Activated CD4-positive, alpha-beta T cell treated with anti-CD3 and anti-CD28 coated beads for 36 hours (primary cell): ENCODE measurements around the gene ZNF555. TPM values are rescaled to one million over a fixed set of nuclear protein-coding genes. Genes with fewer than 3 reads are reported as not detected.
A peak's percentile ranks its signal among the peaks of the same experiment; 100 is the strongest.
"Not testable (repeated sequence)": the region's sequence is repeated elsewhere in the genome, so short reads cannot be mapped to it uniquely, and the experiment has no call there.

Experiments
- ATAC-seq: fragments of 200-7000 bp; cut with Tn5 transposase; one replicate; pipeline ENCODE4 v1.10.0; 2021; ENCODE audit warnings: mild to moderate bottlenecking, moderate library complexity
- CTCF ChIA-PET: fragments of 350-600 bp; sonication (Branson Sonifier 250); formaldehyde crosslinking; loops from one replicate; lab custom pipeline; 2021; ENCODE audit warnings: antibody characterized with exemption; lab: Charles Lee
- POLR2A ChIA-PET: fragments of 350-600 bp; sonication (Branson Sonifier 250); formaldehyde crosslinking; loops from one replicate; lab custom pipeline; 2021; ENCODE audit warnings: antibody characterized with exemption, inconsistent platforms; lab: Charles Lee
- DNase-seq: peaks from one replicate; pipeline ENCODE4 v3.0.0-alpha.2; 2020
- H3K27ac Mint-ChIP-seq: one replicate; pipeline ENCODE4 v1.8.0; 2021; ENCODE audit warnings: mixed read lengths
- H3K27me3 Mint-ChIP-seq: one replicate; pipeline ENCODE4 v1.8.0; 2021; ENCODE audit warnings: mixed read lengths
- H3K36me3 Mint-ChIP-seq: one replicate; pipeline ENCODE4 v1.8.0; 2021; ENCODE audit warnings: low read depth, mixed read lengths
- H3K4me1 Mint-ChIP-seq: one replicate; pipeline ENCODE4 v1.8.0; 2021; ENCODE audit warnings: mixed read lengths
- H3K4me3 Mint-ChIP-seq: one replicate; pipeline ENCODE4 v1.8.0; 2021; ENCODE audit warnings: mild to moderate bottlenecking, moderate library complexity, mixed read lengths
- H3K9me3 Mint-ChIP-seq: one replicate; pipeline ENCODE4 v1.8.0; 2021; ENCODE audit warnings: low read depth, mixed read lengths
- intact Hi-C, 2 experiments: fragments of 100-400 bp; cut with DNase I in 1 of 2; cut with micrococcal nuclease in 1 of 2; formaldehyde crosslinking; loops; one replicate each; pipeline versions ENCODE4 v1.14.2 to v1.15.1; 2022 to 2024; cut with DNase I, micrococcal nuclease
- total RNA-seq, 2 experiments: library from RNA; stranded (reverse); gene quantifications; one replicate each; pipeline ENCODE4 v1.2.3, GENCODE V29; 2021

Gene ZNF555
- total RNA-seq, 2 experiments from 2014 or later, result 1.9 TPM

GRCh38 chr19:2883686-2884439 is 42.6 kb downstream of the ZNF555 start:
- POLR2A ChIA-PET, result interaction anchor here (0.6 kb wide), 2 partner anchors 8 to 164 kb away, joined by 4 to 8 read pairs; no protein-coding TSS in a partner anchor
- ATAC-seq (peak; percentile 50), DNase-seq (no peak)
- no peak overlapping the region for H3K4me3 Mint-ChIP-seq
- peaks cover 2% of the 10 kb centered on the region for H3K36me3 Mint-ChIP-seq
- no peaks in the 10 kb centered on the region for H3K27me3 Mint-ChIP-seq
- intact Hi-C loops, result no loop called here
- CTCF ChIA-PET, result interaction anchor here (0.7 to 1.6 kb wide), 3 partner anchors 8 to 67 kb away, joined by 3 to 6 read pairs (median 4); partner anchors contain the start of gene ZNF555
- H3K9me3 Mint-ChIP-seq, result no peaks in the 10 kb centered on the region
- no peak overlapping the region for H3K27ac Mint-ChIP-seq
- H3K4me1 Mint-ChIP-seq, result peaks cover 5% of the 10 kb centered on the region

- intact Hi-C loops, result no loop called here
- no peaks in the 10 kb centered on the region for H3K36me3 Mint-ChIP-seq
- H3K4me1 Mint-ChIP-seq, result peaks cover 5% of the 10 kb centered on the region
- no peak overlapping the region for H3K27ac Mint-ChIP-seq
- ChIA-PET CTCF (interaction anchor here (1.2 kb wide), 1 partner anchor 28 kb away, joined by 4 read pairs; no protein-coding TSS in a partner anchor), POLR2A (no interaction called here)
- no peak overlapping the region for H3K4me3 Mint-ChIP-seq
- no peaks in the 10 kb centered on the region for H3K9me3 Mint-ChIP-seq
- no peak for DNase-seq
- no peak for ATAC-seq
- no peaks in the 10 kb centered on the region for H3K27me3 Mint-ChIP-seq
Measured at GRCh38 chr19:2885736-2886135, 44.5 kb downstream of the ZNF555 start.

- ATAC-seq (peak; percentile 66), DNase-seq (no peak)
- no peaks in the 10 kb centered on the region for H3K9me3 Mint-ChIP-seq
- POLR2A ChIA-PET, result no interaction called here
- no peaks in the 10 kb centered on the region for H3K36me3 Mint-ChIP-seq
- intact Hi-C loops, result no loop called here
- peaks cover 5% of the 10 kb centered on the region for H3K4me1 Mint-ChIP-seq
- no peak overlapping the region for H3K4me3 Mint-ChIP-seq
- no peaks in the 10 kb centered on the region for H3K27me3 Mint-ChIP-seq
- H3K27ac Mint-ChIP-seq, result peak overlapping the region; percentile 2
- CTCF ChIA-PET, result interaction anchor here (0.6 to 3.2 kb wide), 18 partner anchors 9 to 247 kb away, joined by 3 to 15 read pairs (median 4); partner anchors contain the start of gene THOP1
Measured at GRCh38 chr19:2887391-2887914, 46.2 kb downstream of the ZNF555 start.

GRCh38 chr19:2888731-2889224 is 47.5 kb downstream of the ZNF555 start:
- H3K9me3 Mint-ChIP-seq, result no peaks in the 10 kb centered on the region
- H3K4me3 Mint-ChIP-seq, result no peak overlapping the region
- DNase-seq, result peak; percentile 69
- H3K27me3 Mint-ChIP-seq, result no peaks in the 10 kb centered on the region
- peak; percentile 74 for ATAC-seq
- intact Hi-C loops, result loop anchor here (1.0 to 2.0 kb wide), 2 partner anchors 12 to 56 kb away; partner anchors contain the start of genes ZNF57 (in 1 of the 2) and ZNF77 (in 1 of the 2)
- peaks cover 5% of the 10 kb centered on the region for H3K4me1 Mint-ChIP-seq
- peak overlapping the region; percentile 31 for H3K27ac Mint-ChIP-seq
- CTCF ChIA-PET, result interaction anchor here (1.9 to 3.2 kb wide), 4 partner anchors 35 to 240 kb away, joined by 5 to 8 read pairs (median 6); no protein-coding TSS in a partner anchor
- POLR2A ChIA-PET, result no interaction called here
- H3K36me3 Mint-ChIP-seq, result no peaks in the 10 kb centered on the region

- ATAC-seq, POLR2A ChIA-PET, H3K27ac Mint-ChIP-seq, H3K27me3 Mint-ChIP-seq, H3K36me3 Mint-ChIP-seq, H3K4me1 Mint-ChIP-seq, intact Hi-C loops, DNase-seq, H3K4me3 Mint-ChIP-seq, H3K9me3 Mint-ChIP-seq: not testable (repeated sequence)
- CTCF ChIA-PET, result interaction anchor here (0.8 to 1.2 kb wide), 2 partner anchors 9 to 415 kb away, joined by 3 to 4 read pairs; no protein-coding TSS in a partner anchor
Measured at GRCh38 chr19:2890531-2890930, 49.3 kb downstream of the ZNF555 start.

GRCh38 chr19:2896694-2897093 is 55.4 kb downstream of the ZNF555 start:
- H3K27ac Mint-ChIP-seq, result no peak overlapping the region
- no peaks in the 10 kb centered on the region for H3K27me3 Mint-ChIP-seq
- peaks cover 10% of the 10 kb centered on the region for H3K9me3 Mint-ChIP-seq
- intact Hi-C loops, result no loop called here
- H3K4me3 Mint-ChIP-seq, result no peak overlapping the region
- POLR2A ChIA-PET, result no interaction called here
- DNase-seq (no peak), ATAC-seq (no peak)
- CTCF ChIA-PET, result interaction anchor here (1.5 kb wide), 1 partner anchor 9 kb away, joined by 3 read pairs; no protein-coding TSS in a partner anchor
- peaks cover 8% of the 10 kb centered on the region for H3K4me1 Mint-ChIP-seq
- H3K36me3 Mint-ChIP-seq, result no peaks in the 10 kb centered on the region

GRCh38 chr19:2900296-2901252 is 59.3 kb downstream of the ZNF555 start, which contains the start of gene ZNF57:
Gene ZNF57, plus strand, starts transcription at chr19:2900928. Its CDS starts 118 bp downstream, at chr19:2901046.
- peaks cover 10% of the 10 kb centered on the region for H3K9me3 Mint-ChIP-seq
- peaks cover 18% of the 10 kb centered on the region for H3K4me1 Mint-ChIP-seq
- peak; percentile 99 for ATAC-seq
- peak within 1 kb of the TSS; percentile 98 for H3K4me3 Mint-ChIP-seq
- CTCF ChIA-PET, result interaction anchor here (0.6 to 1.4 kb wide), 6 partner anchors 12 to 283 kb away, joined by 3 to 6 read pairs (median 3); no protein-coding TSS in a partner anchor
- intact Hi-C loops, result loop anchor here (1.0 to 5.0 kb wide), 12 partner anchors 12 to 384 kb away; partner anchors contain the start of genes ZNF555 (in 2 of the 2), GNG7 (in 1 of the 2), NCLN (in 1 of the 2) and THOP1 (in 1 of the 2)
- DNase-seq, result peak; percentile 100
- peak within 1 kb of the TSS; percentile 96 for H3K27ac Mint-ChIP-seq
- POLR2A ChIA-PET, result interaction anchor here (0.6 to 1.1 kb wide), 4 partner anchors 50 to 425 kb away, joined by 3 to 11 read pairs (median 6); partner anchors contain the start of gene GADD45B
- H3K36me3 Mint-ChIP-seq, result no peaks in the 10 kb centered on the region
- H3K27me3 Mint-ChIP-seq, result no peaks in the 10 kb centered on the region

DNA sequence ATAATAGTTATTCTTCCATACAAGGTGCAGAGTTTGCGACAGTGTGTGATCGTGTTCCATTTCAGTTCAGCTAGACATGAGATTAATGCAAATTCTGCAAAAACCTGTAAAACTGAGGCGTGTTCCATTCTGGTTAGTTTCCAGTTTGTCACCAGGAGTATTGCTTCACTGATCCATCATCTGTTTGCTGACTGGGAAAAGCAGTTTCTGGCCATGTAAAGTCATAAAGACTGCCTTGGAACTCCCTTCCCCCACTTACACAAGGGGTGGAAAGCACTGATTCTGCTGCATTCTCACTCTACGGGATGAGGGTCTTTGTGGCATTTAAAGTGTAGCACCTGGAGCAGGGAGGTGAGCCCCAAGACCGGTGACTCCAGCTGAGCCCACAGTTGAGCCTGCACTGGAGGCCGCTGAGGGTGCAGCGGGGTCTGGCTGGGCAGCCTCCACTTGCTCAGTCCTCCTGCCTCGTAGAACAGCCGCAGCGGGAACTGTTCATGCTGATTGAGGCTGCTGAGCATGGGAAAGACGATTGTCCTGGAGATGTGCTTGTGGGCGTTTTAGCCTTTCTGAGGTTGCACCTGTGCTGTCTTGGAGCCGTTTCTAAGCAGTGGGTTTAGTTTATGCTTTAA is 61.4 kb downstream of the ZNF555 start:
- DNase-seq (no peak), ATAC-seq (no peak)
- ChIA-PET CTCF (interaction anchor here (0.9 kb wide), 1 partner anchor 10 kb away, joined by 3 read pairs; no protein-coding TSS in a partner anchor), POLR2A (no interaction called here)
- intact Hi-C loops, result loop anchor here in 1 of 2 experiments (5.0 kb wide), 1 partner anchor 40 kb away; the partner anchor contains the start of gene ZNF77
- peaks cover 3% of the 10 kb centered on the region for H3K36me3 Mint-ChIP-seq
- no peak overlapping the region for H3K27ac Mint-ChIP-seq
- H3K9me3 Mint-ChIP-seq, result peaks cover under 1% of the 10 kb centered on the region
- H3K4me3 Mint-ChIP-seq, result peak overlapping the region; percentile 98
- no peaks in the 10 kb centered on the region for H3K27me3 Mint-ChIP-seq
- H3K4me1 Mint-ChIP-seq, result peaks cover 22% of the 10 kb centered on the region

DNA sequence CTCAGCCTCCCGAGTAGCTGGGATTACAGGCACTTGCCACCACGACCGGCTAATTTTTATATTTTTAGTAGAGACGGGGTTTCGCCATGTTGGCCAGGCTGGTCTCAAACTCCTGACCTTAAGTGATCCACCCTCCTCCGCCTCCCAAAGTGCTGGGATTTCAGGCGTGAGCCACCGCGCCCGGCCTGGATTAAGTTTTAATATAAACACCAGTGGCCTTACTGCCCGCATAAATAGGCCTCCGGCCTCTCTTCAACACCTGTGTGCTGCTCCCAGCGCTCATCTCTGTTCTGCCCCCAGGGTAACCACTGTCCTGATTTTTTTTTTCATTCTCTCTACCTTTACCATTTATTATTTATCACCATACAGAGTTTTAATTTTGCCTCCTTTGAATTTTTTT is 62.1 kb downstream of the ZNF555 start:
- H3K4me1 Mint-ChIP-seq, result peaks cover 22% of the 10 kb centered on the region
- intact Hi-C loops, result loop anchor here in 1 of 2 experiments (5.0 kb wide), 1 partner anchor 39 kb away; the partner anchor contains the start of gene ZNF77
- H3K4me3 Mint-ChIP-seq, H3K9me3 Mint-ChIP-seq, DNase-seq, H3K27ac Mint-ChIP-seq, ATAC-seq, CTCF ChIA-PET, H3K27me3 Mint-ChIP-seq, POLR2A ChIA-PET, H3K36me3 Mint-ChIP-seq: not testable (repeated sequence)

GRCh38 chr19:2905918-2906519 is 64.7 kb downstream of the ZNF555 start:
- CTCF ChIA-PET, result no interaction called here
- POLR2A ChIA-PET, result no interaction called here
- intact Hi-C loops, result no loop called here
- Mint-ChIP-seq H3K9me3 (peaks cover 2% of the 10 kb centered on the region), H3K4me3 (no peak overlapping the region), H3K36me3 (peaks cover 9% of the 10 kb centered on the region), H3K4me1 (peaks cover 27% of the 10 kb centered on the region), H3K27me3 (no peaks in the 10 kb centered on the region), H3K27ac (no peak overlapping the region)
- DNase-seq (no peak), ATAC-seq (no peak)
